Neural crest cell (in vitro differentiated cells): ENCODE measurements around the gene CUTC. TPM values are rescaled to one million over a fixed set of nuclear protein-coding genes. Genes with fewer than 3 reads are reported as not detected.

Experiments
- DNase-seq: peaks from one replicate; pipeline ENCODE4 v3.0.0; 2021; ENCODE audit warnings: low read depth, mixed read lengths, low spot score
- H3K27ac Mint-ChIP-seq: one replicate; pipeline ENCODE4 v1.8.0; 2021; ENCODE audit warnings: mild to moderate bottlenecking, mixed read lengths; ENCODE audit not compliant: unreplicated experiment
- H3K27me3 Mint-ChIP-seq: 2 replicates; pipeline ENCODE4 v1.8.0; 2021; ENCODE audit warnings: low read depth, mild to moderate bottlenecking, mixed read lengths
- H3K36me3 Mint-ChIP-seq: 2 replicates; pipeline ENCODE4 v1.8.0; 2021; ENCODE audit warnings: low read depth, mild to moderate bottlenecking, mixed read lengths
- H3K4me1 Mint-ChIP-seq: 2 replicates; pipeline ENCODE4 v1.8.0; 2021; ENCODE audit warnings: mixed read lengths
- H3K4me3 Mint-ChIP-seq: one replicate; pipeline ENCODE4 v1.8.0; 2021; ENCODE audit warnings: mild to moderate bottlenecking, mixed read lengths
- H3K9me3 Mint-ChIP-seq: 2 replicates; pipeline ENCODE4 v1.8.0; 2021; ENCODE audit warnings: mixed read lengths
- CTCF ChIP-seq: fragments of 200-600 bp; sonication (generic); conservative IDR thresholded peaks from 2 replicates; pipeline ENCODE4 v1.5.0; 2021; ENCODE audit warnings: antibody characterized with exemption, mild to moderate bottlenecking
- total RNA-seq: library from RNA; stranded (reverse); gene quantifications from 2 replicates; pipeline ENCODE4 v1.2.1, GENCODE V29; 2021

Gene CUTC
- total RNA-seq, 1 donor from 2014 or later, result 17.9 TPM

- Mint-ChIP-seq H3K27ac (no peak overlapping the region), H3K4me3 (no peak overlapping the region)
These were observed 72.4 kb downstream of the CUTC start for GRCh38 chr10:99804471-99804870.

GRCh38 chr10:99805190-99805589 is 73.2 kb downstream of the CUTC start:
- Mint-ChIP-seq H3K27me3 (no peaks in the 10 kb centered on the region), H3K36me3 (peaks cover 4% of the 10 kb centered on the region), H3K9me3 (peaks cover 2% of the 10 kb centered on the region), H3K4me3 (no peak overlapping the region), H3K27ac (no peak overlapping the region), H3K4me1 (no peaks in the 10 kb centered on the region)
- no peak for TF ChIP-seq CTCF
- DNase-seq, result no peak

More at GRCh38 chr10:99804471-99804870, 72.4 kb downstream of the CUTC start:
- no peaks in the 10 kb centered on the region for H3K4me1 Mint-ChIP-seq
- H3K9me3 Mint-ChIP-seq, result peaks cover 2% of the 10 kb centered on the region
- DNase-seq, result no peak
- TF ChIP-seq CTCF, result no peak
- no peaks in the 10 kb centered on the region for H3K27me3 Mint-ChIP-seq
- H3K36me3 Mint-ChIP-seq, result peaks cover 4% of the 10 kb centered on the region

Other genes with a start within 250 kb of the CUTC start
- gene NKX2-3, start 199.3 kb upstream of the CUTC start, total RNA-seq, result not detected in 2 replicates
- 28.4 and 40.2 TPM in 2 replicates for gene SLC25A28, start 111.8 kb upstream of the CUTC start, total RNA-seq
- 23.9 and 24.9 TPM in 2 replicates for gene ENTPD7, start 72.7 kb upstream of the CUTC start, total RNA-seq
- 44.4 and 48.7 TPM in 2 replicates for gene COX15, start 107 bp upstream of the CUTC start, total RNA-seq
- gene ABCC2, start 50.4 kb downstream of the CUTC start, total RNA-seq, result 5.9 and 6.2 TPM in 2 replicates